NCI-H2029 (cell line): ENCODE results near the gene CCDC57.

Experiments
- DNase-seq: peaks from one replicate; lab custom pipeline; 2025; lab: John Stamatoyannopoulos, UW

Gene CCDC57

GRCh38 chr17:82105882-82106687 lies 106.6 kb downstream of the CCDC57 start:
- DNase-seq, result peak; percentile 56

GRCh38 chr17:82105417-82105881 lies 107.2 kb downstream of the CCDC57 start:
- no peak for DNase-seq

GRCh38 chr17:82104797-82105416 lies 107.7 kb downstream of the CCDC57 start:
- no peak for DNase-seq

- DNase-seq, result no peak
These were observed 108.8 kb downstream of the CCDC57 start for GRCh38 chr17:82103553-82104451.

GRCh38 chr17:82101767-82102679 lies 110.6 kb downstream of the CCDC57 start:
- no peak for DNase-seq

- no peak for DNase-seq
These were observed 111.3 kb downstream of the CCDC57 start for GRCh38 chr17:82101301-82101715.

- no peak for DNase-seq
These were observed 111.9 kb downstream of the CCDC57 start for GRCh38 chr17:82100502-82101298.

DNA sequence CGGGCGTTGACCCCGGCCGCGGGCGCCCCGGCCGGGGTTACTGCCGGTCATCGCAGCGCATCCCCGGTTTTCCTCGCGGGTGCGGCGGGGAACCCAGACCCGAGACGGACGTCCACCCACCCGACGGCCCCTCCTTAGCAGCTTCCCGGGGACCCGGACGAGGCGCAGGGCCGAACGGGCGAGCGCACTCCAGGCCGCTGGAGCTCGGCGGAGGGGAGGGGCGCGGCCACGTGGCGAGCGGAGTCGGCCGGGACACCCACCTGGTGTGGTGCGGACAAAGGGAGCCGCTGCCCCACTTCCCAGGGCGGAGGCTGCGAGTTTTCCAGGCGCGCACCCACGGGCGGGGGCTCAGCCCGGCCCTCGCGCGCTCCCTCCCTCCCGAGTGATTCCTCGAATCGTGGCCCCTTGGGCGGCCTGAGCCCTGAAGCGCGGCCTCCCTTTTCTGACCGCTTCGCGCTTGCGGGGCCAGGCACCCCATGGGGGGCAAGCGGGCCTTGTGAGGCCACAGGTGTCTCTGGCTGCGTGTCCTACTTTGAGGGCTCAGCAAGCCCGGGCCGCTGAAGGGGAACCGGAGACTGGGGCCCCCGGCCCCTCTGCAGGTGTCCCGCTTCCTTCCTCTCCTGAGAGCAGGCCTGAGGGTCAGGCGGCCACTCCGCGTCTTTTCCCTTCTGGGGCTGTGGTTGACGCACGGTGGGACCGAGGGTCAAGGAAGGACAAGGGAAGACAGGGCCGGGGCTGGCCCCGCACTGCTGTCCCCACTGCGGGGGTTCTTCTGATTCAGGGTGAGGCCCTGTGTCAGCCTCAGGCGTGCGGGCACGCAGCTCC lies 113.5 kb downstream of the CCDC57 start:
- DNase-seq, result no peak

DNA sequence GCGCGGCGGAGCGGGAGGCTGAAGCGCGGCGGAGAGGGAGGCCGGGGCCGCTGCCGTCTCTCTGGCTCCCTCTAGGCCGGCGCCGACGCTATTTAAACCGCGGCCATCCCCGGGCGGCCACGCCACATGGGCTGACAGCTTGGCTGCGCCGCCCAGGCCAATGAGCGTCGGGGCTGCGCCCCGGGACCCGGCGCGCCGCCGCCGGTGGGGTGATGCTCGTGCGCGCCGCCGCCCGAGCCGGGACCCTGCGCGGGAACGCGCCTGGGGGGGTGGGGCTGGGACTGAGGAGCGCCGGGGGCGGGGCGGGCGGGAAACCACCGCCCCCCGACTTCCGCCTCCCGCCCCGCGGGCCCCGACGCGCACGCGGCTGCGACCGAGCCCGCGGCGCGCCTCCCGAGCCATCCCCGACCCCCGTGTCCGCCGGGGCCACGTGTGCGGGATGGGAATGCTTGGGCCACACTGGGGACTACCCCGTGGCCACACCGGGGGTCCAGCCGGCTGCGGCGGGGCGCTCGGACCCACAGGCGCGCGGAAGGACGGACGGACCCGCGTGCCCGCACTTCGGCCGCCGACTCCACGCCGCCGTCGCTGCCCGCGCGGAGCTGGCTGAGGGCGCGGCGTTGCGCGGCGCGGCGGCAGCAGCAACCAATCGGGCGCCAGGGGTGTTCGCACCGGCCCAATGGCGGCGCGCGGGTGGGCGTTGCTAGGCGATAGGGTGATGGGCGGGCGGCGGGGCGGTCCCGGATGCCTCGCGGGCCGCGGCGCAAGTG lies 114.3 kb downstream of the CCDC57 start, which contains the start of gene FASN:
Gene FASN (minus strand): TSS at position 68 of the 770 bp plus-strand sequence. CDS start 1,791 bp downstream, outside the sequence.
- DNase-seq, result peak; percentile 81

GRCh38 chr17:82097919-82098168 lies 114.8 kb downstream of the CCDC57 start:
- DNase-seq, result no peak

DNA sequence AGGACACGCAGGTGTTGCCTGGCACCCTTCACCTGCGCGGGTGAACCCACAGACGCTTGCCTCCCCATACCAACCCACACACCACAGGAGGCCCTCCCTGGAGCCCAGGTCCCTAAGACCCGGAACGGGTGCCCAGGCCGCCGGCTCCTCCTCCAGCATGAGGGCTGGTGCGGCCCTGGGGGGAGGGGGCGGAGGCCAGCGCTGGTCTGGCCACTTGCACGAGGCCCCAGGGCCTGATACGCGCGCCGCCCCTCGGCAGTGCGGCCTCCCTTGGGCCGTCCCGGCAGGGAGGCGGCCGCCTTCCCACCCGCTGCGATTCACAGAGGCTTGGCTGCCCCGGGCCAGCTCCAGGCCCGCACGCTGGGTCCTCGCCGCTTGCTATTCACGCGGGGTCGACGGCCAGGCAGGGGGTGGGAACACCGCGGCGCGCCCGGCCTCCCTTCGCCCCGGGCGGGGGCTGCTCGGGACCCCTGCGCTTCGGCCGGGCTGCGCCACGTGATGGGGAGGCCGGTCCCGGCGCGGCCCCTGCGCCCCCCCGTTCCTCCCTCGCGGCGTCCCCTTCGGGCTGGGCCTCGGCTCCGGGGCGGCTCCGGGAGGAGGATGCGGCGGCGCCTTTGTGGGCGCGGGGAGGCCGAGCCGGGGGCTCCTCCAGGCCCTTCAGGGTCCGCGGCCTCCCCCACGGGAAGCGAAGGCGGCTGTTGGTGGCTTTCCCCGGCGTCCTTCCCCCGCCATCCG lies 115.3 kb downstream of the CCDC57 start:
- DNase-seq, result no peak

DNA sequence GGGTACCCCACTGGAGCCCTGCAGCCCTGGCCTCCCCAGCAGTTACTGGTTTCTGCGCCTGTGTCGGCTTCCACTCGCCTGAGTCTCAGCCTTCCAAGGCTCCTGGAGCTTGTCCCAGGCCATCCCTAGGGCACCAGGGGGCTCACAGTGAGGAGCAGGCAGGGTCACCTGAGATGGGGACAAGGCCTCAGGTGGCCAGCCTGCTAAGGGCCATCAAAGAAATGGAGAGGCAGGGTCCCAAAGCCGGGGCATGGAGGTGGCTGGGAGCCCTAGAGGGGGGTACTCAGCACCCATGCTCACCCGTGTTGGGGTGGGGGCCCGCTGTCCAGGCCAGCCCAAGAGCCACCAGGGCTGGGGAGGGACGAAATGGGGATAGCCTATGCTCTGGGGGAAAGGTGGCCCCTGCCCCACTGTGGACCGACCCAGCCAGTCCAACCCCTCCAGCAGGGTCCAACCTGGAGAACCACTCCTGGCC lies 115.9 kb downstream of the CCDC57 start:
- DNase-seq, result no peak

- no peak for DNase-seq
These were observed 116.6 kb downstream of the CCDC57 start for GRCh38 chr17:82095777-82096708.

GRCh38 chr17:82094931-82095776 lies 117.5 kb downstream of the CCDC57 start:
- no peak for DNase-seq

GRCh38 chr17:82092995-82093751 lies 119.5 kb downstream of the CCDC57 start:
- no peak for DNase-seq
